ENCODE measurements around the gene BCKDHB. TPM values are rescaled to one million over a fixed set of nuclear protein-coding genes. Genes with fewer than 3 reads are reported as not detected.
"Not testable (repeated sequence)": the region's sequence is repeated elsewhere in the genome, so short reads cannot be mapped to it uniquely, and the experiment has no call there.

BCKDHB gene
- total RNA-seq, 2 donors from 2014 or later, result 13.7 to 18.2 TPM

DNA sequence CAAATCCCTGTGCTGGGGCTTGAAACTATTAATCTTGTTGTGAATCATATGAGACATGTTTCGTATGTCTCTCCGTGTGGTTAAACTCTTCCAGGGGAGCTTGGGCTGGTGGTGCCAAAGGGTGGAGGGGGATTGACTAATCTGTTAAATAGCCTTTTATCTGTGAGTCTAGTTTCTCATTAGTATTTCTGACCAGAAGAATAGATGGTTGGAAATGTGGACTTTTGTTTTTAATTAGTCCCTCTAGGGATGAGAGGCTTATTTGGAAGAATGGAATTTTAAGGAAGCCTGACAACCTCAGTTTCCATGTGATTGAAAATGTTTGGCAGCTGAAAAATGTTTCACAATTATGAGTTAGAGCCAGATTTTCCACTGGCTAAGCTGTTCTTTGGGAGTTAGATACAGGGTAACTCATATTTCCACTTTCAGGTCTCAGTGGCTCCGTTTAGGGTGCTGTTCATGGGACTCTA is 117.3 kb downstream of the BCKDHB start:
- Mint-ChIP-seq H3K27me3 (ENCODE audit: low read depth) (no peaks in the 10 kb centered on the region), H3K27ac (no peak overlapping the region), H3K9me3 (no peaks in the 10 kb centered on the region), H3K4me1 (ENCODE audit: low read depth) (no peaks in the 10 kb centered on the region), H3K4me3 (no peak overlapping the region), H3K36me3 (ENCODE audit: insufficient read depth in 2 of 2) (peaks cover 5 to 6% of the 10 kb centered on the region in 2 donors)
- no peak for DNase-seq
- no peak for ATAC-seq (replicated peaks in 1 of 2)

DNA sequence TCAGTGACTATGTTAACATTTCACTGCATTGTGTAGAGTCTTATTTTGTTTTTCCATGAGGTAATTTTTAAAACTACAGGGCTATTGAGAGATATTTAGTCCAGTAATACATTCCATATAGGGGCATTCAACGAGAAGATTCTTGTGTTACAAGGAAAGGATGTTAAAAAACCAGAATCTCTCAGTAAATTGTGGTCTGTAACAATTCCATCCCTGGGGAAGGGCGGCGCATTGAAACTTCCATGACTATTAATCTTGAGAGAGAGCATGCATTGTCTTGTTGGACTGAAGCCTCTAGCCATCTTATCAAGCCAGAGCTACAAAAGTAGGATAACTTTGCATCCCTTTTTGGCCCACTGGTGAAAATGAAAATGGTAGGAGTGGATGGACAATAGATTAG is 119.7 kb downstream of the BCKDHB start:
- ATAC-seq (replicated peaks in 1 of 2), result no peak
- Mint-ChIP-seq H3K4me1 (ENCODE audit: low read depth) (no peaks in the 10 kb centered on the region), H3K27me3 (ENCODE audit: low read depth) (no peaks in the 10 kb centered on the region), H3K27ac (no peak overlapping the region), H3K4me3 (no peak overlapping the region), H3K36me3 (ENCODE audit: insufficient read depth in 2 of 2) (peaks cover under 1 to 2% of the 10 kb centered on the region in 2 donors), H3K9me3 (no peaks in the 10 kb centered on the region)
- no peak for DNase-seq

GRCh38 chr6:80226699-80227098 is 120.2 kb downstream of the BCKDHB start:
- ATAC-seq (replicated peaks in 1 of 2), result no peak
- Mint-ChIP-seq H3K27me3 (ENCODE audit: low read depth) (no peaks in the 10 kb centered on the region), H3K9me3 (no peaks in the 10 kb centered on the region), H3K4me1 (ENCODE audit: low read depth) (no peaks in the 10 kb centered on the region), H3K4me3 (no peak overlapping the region), H3K36me3 (ENCODE audit: insufficient read depth in 2 of 2) (no peaks in the 10 kb centered on the region), H3K27ac (no peak overlapping the region)
- no peak for DNase-seq

GRCh38 chr6:80227545-80228105 is 121.2 kb downstream of the BCKDHB start:
- ATAC-seq (replicated peaks in 1 of 2) (no peak), DNase-seq (no peak)
- no peak overlapping the region for H3K4me3 Mint-ChIP-seq
- H3K9me3 Mint-ChIP-seq, result no peaks in the 10 kb centered on the region
- H3K36me3 Mint-ChIP-seq (ENCODE audit: insufficient read depth in 2 of 2), result no peaks in the 10 kb centered on the region
- H3K27me3 Mint-ChIP-seq (ENCODE audit: low read depth), result no peaks in the 10 kb centered on the region
- H3K27ac Mint-ChIP-seq, result no peak overlapping the region
- no peaks in the 10 kb centered on the region for H3K4me1 Mint-ChIP-seq (ENCODE audit: low read depth)

- DNase-seq, result no peak
Measured at GRCh38 chr6:80233262-80233661, 126.8 kb downstream of the BCKDHB start.

GRCh38 chr6:80233958-80234357 is 127.5 kb downstream of the BCKDHB start:
- Mint-ChIP-seq H3K4me3 (no peak overlapping the region), H3K27ac (no peak overlapping the region), H3K4me1 (ENCODE audit: low read depth) (no peaks in the 10 kb centered on the region), H3K27me3 (ENCODE audit: low read depth) (no peaks in the 10 kb centered on the region), H3K9me3 (no peaks in the 10 kb centered on the region), H3K36me3 (ENCODE audit: insufficient read depth in 2 of 2) (peaks cover 3% of the 10 kb centered on the region in 2 donors)
- ATAC-seq (replicated peaks in 1 of 2) (no peak), DNase-seq (no peak)

More at GRCh38 chr6:80233262-80233661, 126.8 kb downstream of the BCKDHB start:
- Mint-ChIP-seq H3K9me3 (no peaks in the 10 kb centered on the region), H3K27me3 (ENCODE audit: low read depth) (no peaks in the 10 kb centered on the region), H3K4me3 (no peak overlapping the region), H3K27ac (no peak overlapping the region), H3K4me1 (ENCODE audit: low read depth) (no peaks in the 10 kb centered on the region), H3K36me3 (ENCODE audit: insufficient read depth in 2 of 2) (peaks cover 0 to 3% of the 10 kb centered on the region in 2 donors)
- no peak for ATAC-seq (replicated peaks in 1 of 2)

DNA sequence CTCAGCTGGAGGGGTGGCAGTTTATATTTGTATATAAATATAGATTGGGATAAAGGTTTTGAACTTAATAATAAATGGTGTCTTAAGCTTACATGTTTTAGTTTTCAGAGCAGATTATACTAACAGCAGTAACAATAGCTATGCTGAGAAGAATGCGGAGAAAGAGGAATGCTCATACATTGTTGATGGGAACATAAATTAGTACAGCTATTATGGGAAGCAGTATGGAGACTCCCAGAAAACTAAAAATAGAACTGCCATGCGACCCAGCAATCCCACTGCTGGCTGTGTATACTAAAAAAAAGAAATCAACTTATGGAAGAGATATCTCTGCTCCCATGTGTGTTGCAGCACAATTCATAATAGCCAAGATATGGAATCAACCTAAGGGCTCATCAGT is 127.9 kb downstream of the BCKDHB start:
- DNase-seq (no peak), ATAC-seq (replicated peaks in 1 of 2) (no peak)
- Mint-ChIP-seq H3K4me3 (no peak overlapping the region), H3K4me1 (ENCODE audit: low read depth) (no peaks in the 10 kb centered on the region), H3K27me3 (ENCODE audit: low read depth) (no peaks in the 10 kb centered on the region), H3K36me3 (ENCODE audit: insufficient read depth in 2 of 2) (peaks cover 3% of the 10 kb centered on the region in 2 donors), H3K27ac (no peak overlapping the region), H3K9me3 (no peaks in the 10 kb centered on the region)

DNA sequence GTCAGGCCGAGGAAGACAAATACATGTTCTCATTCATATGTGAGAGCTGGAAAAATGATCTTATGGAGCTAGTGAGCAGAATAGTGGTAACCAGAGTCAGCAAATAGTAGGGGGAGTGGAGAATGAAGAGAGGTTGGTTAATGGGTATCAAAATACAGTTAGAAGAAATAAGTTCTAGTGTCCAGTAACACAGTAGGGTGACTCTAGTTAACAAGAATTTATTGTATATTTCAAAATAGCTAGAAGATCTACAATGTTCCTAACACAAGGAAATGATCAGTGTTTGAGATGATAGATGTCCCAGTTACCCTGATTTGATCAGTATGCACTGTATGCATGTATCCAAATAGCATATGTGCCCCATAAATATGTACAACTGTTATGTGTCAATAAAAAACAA is 128.4 kb downstream of the BCKDHB start:
- Mint-ChIP-seq H3K27me3 (ENCODE audit: low read depth) (no peaks in the 10 kb centered on the region), H3K36me3 (ENCODE audit: insufficient read depth in 2 of 2) (peaks cover 3% of the 10 kb centered on the region in 2 donors), H3K4me3 (no peak overlapping the region), H3K4me1 (ENCODE audit: low read depth) (no peaks in the 10 kb centered on the region), H3K27ac (no peak overlapping the region), H3K9me3 (no peaks in the 10 kb centered on the region)
- ATAC-seq (replicated peaks in 1 of 2) (no peak), DNase-seq (no peak)

GRCh38 chr6:80235647-80236046 is 129.2 kb downstream of the BCKDHB start:
- DNase-seq (no peak), ATAC-seq (replicated peaks in 1 of 2) (no peak)
- Mint-ChIP-seq H3K9me3 (no peaks in the 10 kb centered on the region), H3K27ac (no peak overlapping the region), H3K27me3 (ENCODE audit: low read depth) (no peaks in the 10 kb centered on the region), H3K4me1 (ENCODE audit: low read depth) (no peaks in the 10 kb centered on the region), H3K4me3 (no peak overlapping the region), H3K36me3 (ENCODE audit: insufficient read depth in 2 of 2) (peaks cover 3 to 4% of the 10 kb centered on the region in 2 donors)

DNA sequence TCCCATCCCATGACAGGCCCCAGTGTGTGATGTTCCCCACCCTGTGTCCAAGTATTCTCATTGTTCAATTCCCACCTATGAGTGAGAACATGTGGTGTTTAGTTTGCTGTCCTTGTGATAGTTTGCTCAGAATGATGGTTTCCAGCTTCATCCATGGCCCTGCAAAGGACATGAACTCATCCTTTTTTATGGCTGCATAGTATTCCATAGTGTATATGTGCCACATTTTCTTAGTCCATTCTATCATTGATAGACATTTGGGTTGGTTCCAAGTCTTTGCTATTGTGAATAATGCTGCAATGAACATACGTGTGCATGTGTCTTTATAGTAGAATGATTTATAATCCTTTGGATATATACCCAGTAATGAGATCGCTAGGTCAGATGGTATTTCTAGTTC is 132.3 kb downstream of the BCKDHB start:
- not testable (repeated sequence) for DNase-seq; ATAC-seq (replicated peaks in 1 of 2); H3K4me3 Mint-ChIP-seq; H3K27ac Mint-ChIP-seq; H3K9me3 Mint-ChIP-seq; H3K27me3 Mint-ChIP-seq (ENCODE audit: low read depth); H3K36me3 Mint-ChIP-seq (ENCODE audit: insufficient read depth in 2 of 2)
- peaks cover 12% of the 10 kb centered on the region for H3K4me1 Mint-ChIP-seq (ENCODE audit: low read depth)

DNA sequence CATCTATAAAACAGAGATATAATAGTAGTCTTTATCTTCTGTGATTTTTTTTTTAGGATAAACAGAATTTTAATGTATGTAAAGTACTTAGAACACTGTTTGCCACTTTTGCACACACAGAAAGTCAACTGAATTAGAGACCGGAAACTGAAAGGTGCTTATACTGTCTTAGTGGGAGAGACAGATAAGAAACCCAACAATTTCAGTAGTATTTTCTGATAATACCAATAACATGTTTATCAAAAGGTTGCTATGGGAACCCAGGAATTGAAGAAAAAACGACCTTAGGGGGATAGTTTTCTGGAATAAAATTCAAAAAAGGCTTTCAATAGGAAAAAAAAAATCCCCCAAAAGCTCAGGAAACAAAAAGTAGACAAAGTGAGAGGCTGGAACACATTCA is 138.6 kb downstream of the BCKDHB start:
- Mint-ChIP-seq H3K27me3 (ENCODE audit: low read depth) (no peaks in the 10 kb centered on the region), H3K27ac (no peak overlapping the region), H3K4me1 (ENCODE audit: low read depth) (peaks cover 18% of the 10 kb centered on the region), H3K4me3 (no peak overlapping the region), H3K9me3 (no peaks in the 10 kb centered on the region), H3K36me3 (ENCODE audit: insufficient read depth in 2 of 2) (peaks cover 0 to 2% of the 10 kb centered on the region in 2 donors)
- no peak for ATAC-seq (replicated peaks in 1 of 2)
- no peak for DNase-seq

GRCh38 chr6:80249897-80250296 is 143.4 kb downstream of the BCKDHB start:
- Mint-ChIP-seq H3K9me3 (no peaks in the 10 kb centered on the region), H3K27ac (no peak overlapping the region), H3K4me1 (ENCODE audit: low read depth) (peaks cover 12% of the 10 kb centered on the region), H3K4me3 (no peak overlapping the region), H3K36me3 (ENCODE audit: insufficient read depth in 2 of 2) (no peaks in the 10 kb centered on the region), H3K27me3 (ENCODE audit: low read depth) (no peaks in the 10 kb centered on the region)
- DNase-seq (no peak), ATAC-seq (replicated peaks in 1 of 2) (peak; percentile 50 to 54)

- Mint-ChIP-seq H3K27me3 (ENCODE audit: low read depth) (no peaks in the 10 kb centered on the region), H3K4me3 (no peak overlapping the region), H3K27ac (no peak overlapping the region), H3K4me1 (ENCODE audit: low read depth) (peaks cover 12% of the 10 kb centered on the region), H3K9me3 (no peaks in the 10 kb centered on the region), H3K36me3 (ENCODE audit: insufficient read depth in 2 of 2) (no peaks in the 10 kb centered on the region)
- ATAC-seq (replicated peaks in 1 of 2) (peak; percentile 50 to 62), DNase-seq (no peak)
Measured at GRCh38 chr6:80250391-80250997, 144.0 kb downstream of the BCKDHB start.

GRCh38 chr6:80251321-80251720 is 144.8 kb downstream of the BCKDHB start:
- Mint-ChIP-seq H3K4me3 (no peak overlapping the region), H3K27ac (no peak overlapping the region)

More at GRCh38 chr6:80251321-80251720, 144.8 kb downstream of the BCKDHB start:
- ATAC-seq (replicated peaks in 1 of 2) (no peak), DNase-seq (no peak)
- Mint-ChIP-seq H3K9me3 (no peaks in the 10 kb centered on the region), H3K27me3 (ENCODE audit: low read depth) (no peaks in the 10 kb centered on the region), H3K36me3 (ENCODE audit: insufficient read depth in 2 of 2) (no peaks in the 10 kb centered on the region), H3K4me1 (ENCODE audit: low read depth) (peaks cover 12% of the 10 kb centered on the region)

All from activated T-cell treated with anti-CD3 and anti-CD28 coated beads, Interleukin-2, amount 50 U/mL, for 72 hours (primary cell).